GM12892 (cell line): Measurements from ENCODE around the gene ANOS1.

Experiments used
- POLR2A ChIP-seq: IDR thresholded peaks from 2 replicates; pipeline ENCODE4 v1.6.1; 2011; ENCODE audit warnings: low read depth, low read length, control low read depth
- TAF1 ChIP-seq: IDR thresholded peaks from 2 replicates; pipeline ENCODE4 v1.6.1; 2011; ENCODE audit warnings: low read depth, mild to moderate bottlenecking, control low read depth, low read length, borderline replicate concordance

DNA sequence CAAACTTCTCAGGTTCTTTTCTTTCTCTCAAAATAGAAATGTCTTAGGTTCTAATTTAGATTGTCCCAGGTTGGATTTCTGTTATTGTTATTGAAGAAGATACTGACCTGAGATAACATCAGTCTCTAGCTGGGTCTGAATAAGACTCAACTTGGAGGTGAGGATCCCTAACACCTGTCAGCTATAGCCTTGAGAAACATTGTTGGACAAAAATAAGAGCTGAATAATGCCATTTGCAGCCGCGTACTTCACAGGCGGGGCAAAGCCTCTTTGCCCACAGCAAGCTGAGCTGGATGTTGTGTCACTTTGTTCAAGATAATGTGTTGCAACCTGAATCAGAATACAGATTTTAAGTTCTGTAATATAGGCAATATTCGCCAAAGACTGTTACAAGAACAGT lies 231.7 kb downstream of the ANOS1 start:
- TF ChIP-seq POLR2A (no peak), TAF1 (no peak)
